Neural progenitor cell (in vitro differentiated cells): Measurements from ENCODE around the gene OR7D4. TPM values are rescaled to one million over a fixed set of nuclear protein-coding genes. Genes with fewer than 3 reads are reported as not detected.

Source experiments
- DNase-seq: peaks from one replicate; pipeline ENCODE4 v3.0.0-alpha.2; 2016; ENCODE audit warnings: low spot score
- H2AFZ ChIP-seq: fragments of 200-600 bp; sonication (generic); replicated peaks from 2 replicates; pipeline ENCODE4 v1.6.1; 2016; ENCODE audit warnings: antibody characterized with exemption
- H3F3A ChIP-seq: fragments of 200-600 bp; sonication (generic); 2 replicates; pipeline ENCODE4 v1.6.1; 2016; ENCODE audit warnings: antibody characterized with exemption, low read depth
- H3K27ac ChIP-seq: fragments of 200-600 bp; sonication (generic); 2 replicates; pipeline ENCODE4 v1.5.1; 2016; ENCODE audit warnings: mild to moderate bottlenecking
- H3K27me3 ChIP-seq: fragments of 200-600 bp; sonication (generic); 2 replicates; pipeline ENCODE4 v1.6.1; 2016; ENCODE audit warnings: mild to moderate bottlenecking, moderate library complexity
- H3K36me3 ChIP-seq: fragments of 200-600 bp; sonication (generic); 2 replicates; pipeline ENCODE4 v1.5.1; 2016
- H3K4me1 ChIP-seq: fragments of 200-600 bp; sonication (generic); 2 replicates; pipeline ENCODE4 v1.6.1; 2016; ENCODE audit warnings: mixed run types
- H3K4me2 ChIP-seq: fragments of 200-600 bp; sonication (generic); 2 replicates; pipeline ENCODE4 v1.6.1; 2016
- H3K4me3 ChIP-seq: fragments of 200-600 bp; sonication (generic); 2 replicates; pipeline ENCODE4 v1.5.1; 2016
- H3K79me2 ChIP-seq: fragments of 200-600 bp; sonication (generic); 2 replicates; pipeline ENCODE4 v1.6.1; 2016; ENCODE audit warnings: low read depth
- H3K9ac ChIP-seq: fragments of 200-600 bp; sonication (generic); 2 replicates; pipeline ENCODE4 v1.6.1; 2016
- H3K9me3 ChIP-seq: fragments of 200-600 bp; sonication (generic); 2 replicates; pipeline ENCODE4 v1.5.1; 2016; ENCODE audit warnings: low read depth
- H4K20me1 ChIP-seq: fragments of 200-600 bp; sonication (generic); 2 replicates; pipeline ENCODE4 v1.6.1; 2016; ENCODE audit warnings: low read depth
- H3K27ac Mint-ChIP-seq: 3 replicates; pipeline ENCODE4 v1.8.0; 2021; ENCODE audit warnings: mixed read lengths
- H3K27me3 Mint-ChIP-seq: 2 replicates; pipeline ENCODE4 v1.8.0; 2022; ENCODE audit warnings: low read depth, mild to moderate bottlenecking, inconsistent platforms, moderate library complexity, mixed read lengths; ENCODE audit not compliant: insufficient read depth
- H3K36me3 Mint-ChIP-seq: 3 replicates; pipeline ENCODE4 v1.8.0; 2021; ENCODE audit warnings: mixed read lengths
- H3K4me1 Mint-ChIP-seq: 3 replicates; pipeline ENCODE4 v1.8.0; 2021; ENCODE audit warnings: mixed read lengths
- H3K4me3 Mint-ChIP-seq: 3 replicates; pipeline ENCODE4 v1.8.0; 2021; ENCODE audit warnings: mild to moderate bottlenecking, moderate library complexity, mixed read lengths
- H3K9me3 Mint-ChIP-seq: 3 replicates; pipeline ENCODE4 v1.8.0; 2020; ENCODE audit warnings: mixed read lengths
- EZH2 ChIP-seq: fragments of 200-600 bp; sonication (generic); IDR thresholded peaks from 2 replicates; pipeline ENCODE4 v1.6.1; 2017; ENCODE audit warnings: antibody characterized with exemption, mild to moderate bottlenecking, moderate library complexity
- EZH2phosphoT487 ChIP-seq: fragments of 200-600 bp; sonication (generic); IDR thresholded peaks from 2 replicates; pipeline ENCODE4 v1.6.1; 2017; ENCODE audit warnings: antibody characterized with exemption
- total RNA-seq: library from RNA; depleted of rRNA; stranded (reverse); fragments of >200 nt; gene quantifications from 2 replicates; pipeline ENCODE4 v1.2.3, GENCODE V29; 2015; ENCODE audit warnings: low replicate concordance
- TF ChIP-seq, protein P1 (sequence below): fragments of 200-600 bp; sonication (generic); IDR thresholded peaks from 2 replicates; pipeline ENCODE4 v1.5.1; 2017; ENCODE audit warnings: antibody characterized with exemption, mild to moderate bottlenecking

The OR7D4 gene
- total RNA-seq, result not detected in 2 replicates

DNA sequence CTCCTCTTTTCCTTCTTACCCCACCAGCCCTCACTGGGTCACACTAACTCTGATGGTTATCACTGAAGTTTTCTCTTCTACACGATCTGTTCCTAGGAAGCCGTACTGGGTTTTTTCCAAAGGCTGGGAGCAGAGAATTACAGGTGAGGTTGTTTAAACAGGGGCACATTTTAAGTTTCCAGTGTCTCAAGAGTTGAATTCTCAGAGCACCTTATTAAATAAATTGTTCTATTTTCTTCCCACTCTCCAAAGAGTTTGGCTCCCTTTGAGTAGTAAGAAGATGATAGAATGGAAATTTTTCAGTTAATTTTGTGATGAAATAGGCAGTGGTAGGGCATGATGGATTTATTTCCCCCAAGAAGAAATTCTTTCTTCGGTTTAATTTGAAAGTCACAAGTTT lies at the start of gene OR7D4:
Gene OR7D4 (minus strand): TSS at position 101 of the 400 bp plus-strand sequence. CDS start 4,752 bp downstream, outside the sequence.
- no peak for DNase-seq
- Mint-ChIP-seq H3K36me3 (no peaks in the 10 kb centered on the region), H3K27ac (no peak within 1 kb of the TSS), H3K4me3 (no peak within 1 kb of the TSS), H3K27me3 (peaks cover 3% of the 10 kb centered on the region), H3K4me1 (no peaks in the 10 kb centered on the region), H3K9me3 (peaks cover 39% of the 10 kb centered on the region)
- no peak within 1 kb of the TSS for H3K4me2 ChIP-seq
- no peaks in the 10 kb centered on the region for H3K27me3 ChIP-seq
- H2AFZ ChIP-seq, result no peak within 1 kb of the TSS
- H3K4me1 ChIP-seq, result no peaks in the 10 kb centered on the region
- H3K9ac ChIP-seq, result no peak within 1 kb of the TSS
- no peaks in the 10 kb centered on the region for H3K36me3 ChIP-seq
- no peaks in the 10 kb centered on the region for H4K20me1 ChIP-seq
- no peak within 1 kb of the TSS for H3K4me3 ChIP-seq
- H3F3A ChIP-seq, result no peaks in the 10 kb centered on the region
- H3K27ac ChIP-seq, result no peak within 1 kb of the TSS
- TF ChIP-seq, protein P1, sequence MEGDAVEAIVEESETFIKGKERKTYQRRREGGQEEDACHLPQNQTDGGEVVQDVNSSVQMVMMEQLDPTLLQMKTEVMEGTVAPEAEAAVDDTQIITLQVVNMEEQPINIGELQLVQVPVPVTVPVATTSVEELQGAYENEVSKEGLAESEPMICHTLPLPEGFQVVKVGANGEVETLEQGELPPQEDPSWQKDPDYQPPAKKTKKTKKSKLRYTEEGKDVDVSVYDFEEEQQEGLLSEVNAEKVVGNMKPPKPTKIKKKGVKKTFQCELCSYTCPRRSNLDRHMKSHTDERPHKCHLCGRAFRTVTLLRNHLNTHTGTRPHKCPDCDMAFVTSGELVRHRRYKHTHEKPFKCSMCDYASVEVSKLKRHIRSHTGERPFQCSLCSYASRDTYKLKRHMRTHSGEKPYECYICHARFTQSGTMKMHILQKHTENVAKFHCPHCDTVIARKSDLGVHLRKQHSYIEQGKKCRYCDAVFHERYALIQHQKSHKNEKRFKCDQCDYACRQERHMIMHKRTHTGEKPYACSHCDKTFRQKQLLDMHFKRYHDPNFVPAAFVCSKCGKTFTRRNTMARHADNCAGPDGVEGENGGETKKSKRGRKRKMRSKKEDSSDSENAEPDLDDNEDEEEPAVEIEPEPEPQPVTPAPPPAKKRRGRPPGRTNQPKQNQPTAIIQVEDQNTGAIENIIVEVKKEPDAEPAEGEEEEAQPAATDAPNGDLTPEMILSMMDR, result no peak
- TF ChIP-seq EZH2phosphoT487, result no peak
- peaks cover 14% of the 10 kb centered on the region for H3K9me3 ChIP-seq
- no peaks in the 10 kb centered on the region for H3K79me2 ChIP-seq

DNA sequence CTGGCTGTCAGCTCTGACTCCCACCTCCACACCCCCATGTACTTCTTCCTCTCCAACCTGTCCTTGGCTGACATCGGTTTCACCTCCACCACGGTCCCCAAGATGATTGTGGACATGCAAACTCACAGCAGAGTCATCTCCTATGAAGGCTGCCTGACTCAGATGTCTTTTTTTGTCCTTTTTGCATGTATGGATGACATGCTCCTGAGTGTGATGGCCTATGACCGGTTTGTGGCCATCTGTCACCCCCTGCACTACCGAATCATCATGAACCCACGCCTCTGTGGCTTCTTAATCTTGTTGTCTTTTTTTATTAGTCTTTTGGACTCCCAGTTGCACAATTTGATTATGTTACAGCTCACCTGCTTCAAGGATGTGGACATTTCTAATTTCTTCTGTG lies 31.8 kb upstream of the OR7D4 start:
- no peak for DNase-seq
- no peak overlapping the region for H3K4me3 ChIP-seq
- Mint-ChIP-seq H3K4me1 (no peaks in the 10 kb centered on the region), H3K27me3 (peaks cover 3% of the 10 kb centered on the region), H3K9me3 (peaks cover 19% of the 10 kb centered on the region), H3K36me3 (no peaks in the 10 kb centered on the region), H3K4me3 (no peak overlapping the region), H3K27ac (no peak overlapping the region)
- no peak overlapping the region for H3K4me2 ChIP-seq
- no peaks in the 10 kb centered on the region for H3K27me3 ChIP-seq
- TF ChIP-seq, protein P1, result no peak
- no peak for TF ChIP-seq EZH2
- TF ChIP-seq EZH2phosphoT487, result no peak
- no peaks in the 10 kb centered on the region for H4K20me1 ChIP-seq
- H3F3A ChIP-seq, result no peaks in the 10 kb centered on the region
- no peaks in the 10 kb centered on the region for H3K79me2 ChIP-seq
- no peak overlapping the region for H2AFZ ChIP-seq
- no peaks in the 10 kb centered on the region for H3K9me3 ChIP-seq
- no peak overlapping the region for H3K9ac ChIP-seq
- H3K36me3 ChIP-seq, result no peaks in the 10 kb centered on the region
- no peak overlapping the region for H3K27ac ChIP-seq
- no peaks in the 10 kb centered on the region for H3K4me1 ChIP-seq

DNA sequence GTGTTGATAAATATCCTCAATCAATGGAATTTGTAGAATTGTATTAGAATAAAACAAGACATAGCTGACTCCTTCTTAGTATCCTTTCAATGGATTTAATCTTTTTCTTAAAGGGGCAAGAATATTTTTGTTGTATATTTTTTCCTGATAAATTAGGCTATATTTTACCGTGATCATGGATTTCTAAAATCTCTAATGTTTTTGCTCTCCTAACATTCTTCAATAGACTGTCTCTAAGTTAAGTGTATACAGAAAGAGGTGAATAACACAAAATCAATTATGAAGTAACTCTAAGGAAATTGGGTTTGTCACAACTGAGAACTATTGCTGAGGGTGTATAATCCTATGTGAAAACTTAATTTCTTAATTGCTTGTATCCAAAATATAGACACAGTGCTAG lies 31.2 kb upstream of the OR7D4 start, which contains the start of gene OR7E24:
Gene OR7E24 (plus strand): TSS at position 301 of the 400 bp plus-strand sequence. CDS start 114 bp downstream, outside the sequence.
- peaks cover 20% of the 10 kb centered on the region for H3K9me3 Mint-ChIP-seq
- no peaks in the 10 kb centered on the region for H3K36me3 Mint-ChIP-seq
- H3K9me3 ChIP-seq, result no peaks in the 10 kb centered on the region

More for the DNA sequence above, 31.2 kb upstream of the OR7D4 start, which contains the start of gene OR7E24:
- Mint-ChIP-seq H3K4me1 (no peaks in the 10 kb centered on the region), H3K27me3 (peaks cover 3% of the 10 kb centered on the region), H3K27ac (no peak within 1 kb of the TSS), H3K4me3 (no peak within 1 kb of the TSS)
- Histone ChIP-seq H3K27ac (no peak within 1 kb of the TSS), H3K4me1 (no peaks in the 10 kb centered on the region), H3K4me2 (no peak within 1 kb of the TSS), H2AFZ (no peak within 1 kb of the TSS), H3K9ac (no peak within 1 kb of the TSS), H3F3A (no peaks in the 10 kb centered on the region), H3K4me3 (no peak within 1 kb of the TSS), H3K27me3 (no peaks in the 10 kb centered on the region), H4K20me1 (no peaks in the 10 kb centered on the region), H3K36me3 (no peaks in the 10 kb centered on the region), H3K79me2 (no peaks in the 10 kb centered on the region)
- no peak for DNase-seq
- TF ChIP-seq EZH2 (no peak), EZH2phosphoT487 (no peak)
- TF ChIP-seq, protein P1, result no peak
